Astrocyte of the cerebellum (primary cell): ENCODE data around the gene FNDC11.

Experiments
- DNase-seq: peaks from one replicate; pipeline ENCODE4 v3.0.0-alpha.2; 2011; ENCODE audit warnings: low read depth
- H3K4me3 ChIP-seq: 2 replicates; pipeline ENCODE4 v1.5.1; 2011; ENCODE audit warnings: mild to moderate bottlenecking, low read depth, low read length, moderate library complexity
- CTCF ChIP-seq: IDR thresholded peaks from 2 replicates; pipeline ENCODE4 v1.5.1; 2012; ENCODE audit warnings: low read length, low read depth, moderate library complexity, mild to moderate bottlenecking; ENCODE audit errors: missing control alignments
- in situ Hi-C: cut with HindIII; loops from 2 replicates; pipeline ENCODE4 v1.10.0; 2017; ENCODE audit warnings: low sequenced_read_pairs

Gene FNDC11

GRCh38 chr20:63539441-63540370 is 14.3 kb upstream of the FNDC11 start:
- no peak overlapping the region for H3K4me3 ChIP-seq
- in situ Hi-C loops = loop anchor here (10.0 kb wide), 1 partner anchor 125 kb away; no protein-coding TSS in a partner anchor
- no peak for TF ChIP-seq CTCF
- no peak for DNase-seq

GRCh38 chr20:63540417-63541186 is 13.4 kb upstream of the FNDC11 start:
- H3K4me3 ChIP-seq = no peak overlapping the region
- TF ChIP-seq CTCF = no peak
- in situ Hi-C loops = no loop called here
- no peak for DNase-seq

GRCh38 chr20:63541371-63541770 is 12.6 kb upstream of the FNDC11 start:
- DNase-seq = no peak
- TF ChIP-seq CTCF = no peak
- in situ Hi-C loops = no loop called here
- no peak overlapping the region for H3K4me3 ChIP-seq

GRCh38 chr20:63542031-63542559 is 11.9 kb upstream of the FNDC11 start:
- DNase-seq = no peak
- in situ Hi-C loops = no loop called here
- TF ChIP-seq CTCF = no peak
- H3K4me3 ChIP-seq = no peak overlapping the region

- in situ Hi-C loops = no loop called here
- no peak for TF ChIP-seq CTCF
- DNase-seq = no peak
- H3K4me3 ChIP-seq = no peak overlapping the region
These were observed 11.3 kb upstream of the FNDC11 start for GRCh38 chr20:63542696-63543095.

- no peak overlapping the region for H3K4me3 ChIP-seq
- no peak for TF ChIP-seq CTCF
- in situ Hi-C loops = no loop called here
- no peak for DNase-seq
These were observed 10.8 kb upstream of the FNDC11 start for GRCh38 chr20:63543131-63543530.
